IMR-90 (cell line): ENCODE data around the gene PDE4B. TPM values are rescaled to one million over a fixed set of nuclear protein-coding genes. Genes with fewer than 3 reads are reported as not detected.

ENCODE experiments used
- ATAC-seq: fragments of 200-7000 bp; cut with Tn5 transposase; 2 replicates; pipeline ENCODE4 v1.9.1; 2020; ENCODE audit warnings: low read depth, mild to moderate bottlenecking, moderate library complexity
- BruUV-seq: library from RNA; stranded (reverse); fragments of 400-500 nt; replicated peaks from 2 replicates; lab custom pipeline; 2021; lab: Mats Ljungman, UMichigan
- CTCF ChIA-PET: fragments of 300-600 bp; formaldehyde crosslinking; extraction: SDS; loops from one replicate; lab custom pipeline; 2021; ENCODE audit warnings: antibody characterized with exemption; lab: Yijun Ruan, JAX
- POLR2A ChIA-PET: fragments of 300-600 bp; sonication (Branson Sonifier 250); formaldehyde crosslinking; loops from one replicate; lab custom pipeline; 2022; ENCODE audit warnings: antibody characterized with exemption; ENCODE audit not compliant: unreplicated experiment; lab: Charles Lee
- DNase-seq: peaks from one replicate; pipeline ENCODE4 v3.0.0; 2013
- H2AFZ ChIP-seq: replicated peaks from 2 replicates; pipeline ENCODE3; 2013; ENCODE audit warnings: low read length, mild to moderate bottlenecking; ENCODE audit not compliant: poor library complexity
- H2AK5ac ChIP-seq: 2 replicates; pipeline ENCODE4 v1.6.1; 2013; ENCODE audit warnings: low read depth, low read length, inconsistent platforms
- H2AK9ac ChIP-seq: replicated peaks from 2 replicates; pipeline ENCODE3; 2013; ENCODE audit warnings: mild to moderate bottlenecking, low read depth, low read length, moderate library complexity; ENCODE audit not compliant: poor library complexity
- H2BK120ac ChIP-seq: 2 replicates; pipeline ENCODE4 v1.6.1; 2013; ENCODE audit warnings: low read depth, low read length, inconsistent platforms
- H2BK15ac ChIP-seq: 3 replicates; pipeline ENCODE4 v1.6.1; 2013; ENCODE audit warnings: low read depth, low read length, inconsistent platforms
- H2BK20ac ChIP-seq: 2 replicates; pipeline ENCODE4 v1.6.1; 2013; ENCODE audit warnings: low read depth, mild to moderate bottlenecking, inconsistent platforms, low read length, moderate library complexity
- H2BK5ac ChIP-seq: 2 replicates; pipeline ENCODE4 v1.6.1; 2013; ENCODE audit warnings: mild to moderate bottlenecking, low read depth, low read length, inconsistent platforms; ENCODE audit not compliant: poor library complexity, severe bottlenecking
- H3K14ac ChIP-seq: replicated peaks from 2 replicates; pipeline ENCODE4 v1.6.1; 2013; ENCODE audit warnings: low read depth, low read length, inconsistent platforms
- H3K18ac ChIP-seq: 2 replicates; pipeline ENCODE4 v1.6.1; 2013; ENCODE audit warnings: low read depth, low read length, control low read depth
- H3K23ac ChIP-seq: 2 replicates; pipeline ENCODE4 v1.6.1; 2013; ENCODE audit warnings: low read depth, low read length, inconsistent platforms
- H3K27ac ChIP-seq: 2 replicates; pipeline ENCODE4 v1.5.1; 2013; ENCODE audit warnings: mild to moderate bottlenecking, control low read depth, low read length; ENCODE audit not compliant: insufficient read depth
- H3K27me3 ChIP-seq: 2 replicates; pipeline ENCODE4 v1.6.1; 2013; ENCODE audit warnings: low read length; ENCODE audit not compliant: control insufficient read depth, insufficient read depth
- H3K36me3 ChIP-seq: 2 replicates; pipeline ENCODE4 v1.6.1; 2013; ENCODE audit warnings: low read length, mixed read lengths; ENCODE audit not compliant: control insufficient read depth, insufficient read depth
- H3K4ac ChIP-seq: 2 replicates; pipeline ENCODE4 v1.6.1; 2013; ENCODE audit warnings: low read depth, low read length, inconsistent platforms
- H3K4me1 ChIP-seq: 2 replicates; pipeline ENCODE4 v1.6.1; 2013; ENCODE audit warnings: low read length, mixed read lengths; ENCODE audit not compliant: control insufficient read depth, insufficient read depth
- H3K4me2 ChIP-seq: 2 replicates; pipeline ENCODE4 v1.6.1; 2013; ENCODE audit warnings: low read depth, mild to moderate bottlenecking, control low read depth, low read length, moderate library complexity
- H3K4me3 ChIP-seq: 2 replicates; pipeline ENCODE4 v1.5.1; 2013; ENCODE audit warnings: low read depth, mild to moderate bottlenecking, control low read depth, low read length, moderate library complexity; ENCODE audit not compliant: insufficient read depth
- H3K56ac ChIP-seq: 2 replicates; pipeline ENCODE4 v1.6.1; 2013; ENCODE audit warnings: low read length, inconsistent platforms; ENCODE audit not compliant: insufficient read depth; ENCODE audit errors: extremely low read depth
- H3K79me1 ChIP-seq, 2 experiments: 2 replicates each; pipeline ENCODE4 v1.6.1; 2013; ENCODE audit warnings: low read length in 2 of 2, inconsistent platforms in 1 of 2, low read depth in 1 of 2
- H3K9ac ChIP-seq: 2 replicates; pipeline ENCODE4 v1.6.1; 2013; ENCODE audit warnings: low read depth, low read length, control low read depth
- H3K9me1 ChIP-seq: 2 replicates; pipeline ENCODE4 v1.6.1; 2013; ENCODE audit warnings: low read length, inconsistent platforms; ENCODE audit not compliant: insufficient read depth
- H3K9me3 ChIP-seq: 2 replicates; pipeline ENCODE4 v1.6.1; 2013; ENCODE audit warnings: low read length; ENCODE audit not compliant: control insufficient read depth, insufficient read depth
- H4K20me1 ChIP-seq: 2 replicates; pipeline ENCODE4 v1.6.1; 2013; ENCODE audit warnings: low read length, inconsistent platforms; ENCODE audit not compliant: insufficient read depth
- H4K5ac ChIP-seq: 2 replicates; pipeline ENCODE4 v1.6.1; 2013; ENCODE audit warnings: mild to moderate bottlenecking, low read depth, low read length, control low read depth
- H4K8ac ChIP-seq, 2 experiments: 2 replicates each; pipeline ENCODE4 v1.6.1; 2013; ENCODE audit warnings: low read depth in 2 of 2, low read length in 2 of 2, control low read depth in 1 of 2, inconsistent platforms in 1 of 2
- H4K91ac ChIP-seq: 2 replicates; pipeline ENCODE4 v1.6.1; 2013; ENCODE audit warnings: low read depth, low read length, inconsistent platforms; ENCODE audit not compliant: insufficient read depth
- BHLHE40 ChIP-seq: fragments of 150-350 bp; IDR thresholded peaks from 2 replicates; pipeline ENCODE4 v1.6.1; 2016; ENCODE audit warnings: mild to moderate bottlenecking, low read depth, low read length
- CEBPB ChIP-seq: IDR thresholded peaks from 2 replicates; pipeline ENCODE4 v1.6.1; 2012; ENCODE audit warnings: low read depth, low read length, improper control_type of control experiment
- CHD1 ChIP-seq: IDR thresholded peaks from 2 replicates; pipeline ENCODE4 v1.6.1; 2012; ENCODE audit warnings: low read depth, low read length, improper control_type of control experiment
- CTCF ChIP-seq: conservative IDR thresholded peaks from 2 replicates; pipeline ENCODE4 v1.5.1; 2012; ENCODE audit warnings: mild to moderate bottlenecking, low read depth, low read length, improper control_type of control experiment
- FOS ChIP-seq: fragments of 150-350 bp; IDR thresholded peaks from 2 replicates; pipeline ENCODE4 v1.6.1; 2016; ENCODE audit warnings: low read depth, low read length
- MAFK ChIP-seq: IDR thresholded peaks from 2 replicates; pipeline ENCODE4 v1.6.1; 2012; ENCODE audit warnings: low read depth, low read length, improper control_type of control experiment
- MAZ ChIP-seq: IDR thresholded peaks from 2 replicates; pipeline ENCODE4 v1.6.1; 2012; ENCODE audit warnings: low read depth, mild to moderate bottlenecking, low read length, improper control_type of control experiment, moderate library complexity, borderline replicate concordance
- NFE2L2 ChIP-seq: fragments of 150-350 bp; IDR thresholded peaks from 2 replicates; pipeline ENCODE4 v1.6.1; 2016; ENCODE audit warnings: low read depth, mild to moderate bottlenecking, low read length
- RAD21 ChIP-seq: IDR thresholded peaks from 2 replicates; pipeline ENCODE4 v1.6.1; 2012; ENCODE audit warnings: low read length, improper control_type of control experiment
- RCOR1 ChIP-seq: IDR thresholded peaks from 2 replicates; pipeline ENCODE4 v1.6.1; 2012; ENCODE audit warnings: mild to moderate bottlenecking, low read length, improper control_type of control experiment; ENCODE audit not compliant: insufficient replicate concordance
- USF2 ChIP-seq: fragments of 150-350 bp; IDR thresholded peaks from 2 replicates; pipeline ENCODE4 v1.6.1; 2017; ENCODE audit warnings: mild to moderate bottlenecking, antibody characterized with exemption, low read length, low read depth
- WGBS, 2 experiments: methylation state at CpG; one replicate each; pipeline versions ENCODE4 v1.1.5 to v1.1.7; 2013; ENCODE audit warnings: missing lambda C conversion rate in 2 of 2; ENCODE audit not compliant: insufficient read length in 1 of 2; ENCODE audit errors: extremely low coverage in 2 of 2; 5-methylcytosine and 5-hydroxymethylcytosine counted together
- dilution Hi-C: fragments of 300-500 bp; cut with HindIII; formaldehyde crosslinking; loops from one replicate; pipeline ENCODE4 v1.14.3; 2018; ENCODE audit warnings: low sequenced_read_pairs; ENCODE audit not compliant: unreplicated experiment
- in situ Hi-C: fragments of 300-500 bp; cut with MboI; formaldehyde crosslinking; loops from 3 replicates; pipeline ENCODE4 v1.14.3; 2019; ENCODE audit warnings: low sequenced_read_pairs, inconsistent platforms, mixed read lengths
- intact Hi-C: fragments of 100-400 bp; cut with micrococcal nuclease; formaldehyde crosslinking; loops from 2 replicates; pipeline ENCODE4 v1.10.0; 2022
- polyA plus RNA-seq, 3 experiments: library from polyadenylated mRNA; depleted of rRNA; stranded (reverse); fragments of >200 nt; gene quantifications; 2 replicates each; pipeline ENCODE4 v1.2.3, GENCODE V29; 2012; ENCODE audit warnings: low replicate concordance in 1 of 3
- total RNA-seq: library from RNA; depleted of rRNA; stranded (reverse); fragments of >200 nt; gene quantifications from 2 replicates; pipeline ENCODE4 v1.2.3, GENCODE V29; 2012
- TF ChIP-seq, protein P1 (sequence below): fragments of 150-350 bp; IDR thresholded peaks from 2 replicates; pipeline ENCODE4 v1.6.1; 2016; ENCODE audit warnings: low read depth, mild to moderate bottlenecking, low read length, moderate library complexity, borderline replicate concordance

Gene PDE4B
- total and polyA plus RNA-seq, 2 of the 4 experiments (the other 2 are of a cell fraction) = 5.8 to 21.3 TPM

GRCh38 chr1:66256629-66257572 is 464.2 kb downstream of the PDE4B start:
- peaks cover 4% of the 10 kb centered on the region; the same call in 1 of the 2 replicates for H3K9me1 ChIP-seq
- H3K9me3 ChIP-seq = no peaks in the 10 kb centered on the region
- peak overlapping the region; percentile 46 for H2BK20ac ChIP-seq
- no peaks in the 10 kb centered on the region for H3K79me1 ChIP-seq
- ATAC-seq = no peak
- in situ Hi-C loops = loop anchor here (5.0 to 25.0 kb wide), 2 partner anchors 180 to 480 kb away; no protein-coding TSS in a partner anchor
- peak overlapping the region; percentile 53; the same call in 1 of the 2 replicates for H4K91ac ChIP-seq
- H3K4me2 ChIP-seq = no peak overlapping the region
- no peak overlapping the region for H3K4me3 ChIP-seq
- no peak for DNase-seq
- H2BK15ac ChIP-seq = peak overlapping the region; percentile 35; the same call in 2 of the 3 replicates
- dilution Hi-C loops = loop anchor here (10.0 kb wide), 1 partner anchor 188 kb away; no protein-coding TSS in a partner anchor
- no peaks in the 10 kb centered on the region for H4K20me1 ChIP-seq
- H2AFZ ChIP-seq = no peak overlapping the region
- peak overlapping the region; percentile 53 for H2BK120ac ChIP-seq
- H3K23ac ChIP-seq = no peak overlapping the region
- no peaks in the 10 kb centered on the region for H3K36me3 ChIP-seq
- intact Hi-C loops = loop anchor here (10.0 kb wide), 1 partner anchor 468 kb away; no protein-coding TSS in a partner anchor
- H2AK5ac ChIP-seq = peak overlapping the region; percentile 12; the same call in 1 of the 2 replicates
- peak overlapping the region; percentile 92 for H4K5ac ChIP-seq
- H2AK9ac ChIP-seq = no peak overlapping the region
- POLR2A ChIA-PET = no interaction called here
- peak overlapping the region; percentile 76 for H3K18ac ChIP-seq
- H3K9ac ChIP-seq = no peak overlapping the region
- H3K4me1 ChIP-seq = peaks cover 10% of the 10 kb centered on the region
- H4K8ac ChIP-seq = peak overlapping the region; percentile 2 to 70; a peak in 3 of 4 replicates
- no peak overlapping the region for H3K56ac ChIP-seq
- H3K14ac ChIP-seq = peak overlapping the region; percentile 71; the same call in 1 of the 2 replicates
- peak overlapping the region; percentile 67 for H3K4ac ChIP-seq
- 58% methylated on average over 2 of the region's 5 CpGs; no CpG with 5 or more reads in 1 of the 2 experiments for WGBS, 2 experiments
- H2BK5ac ChIP-seq = peak overlapping the region; percentile 71
- TF ChIP-seq USF2 = no peak
- no peak for TF ChIP-seq MAZ
- TF ChIP-seq, protein P1, sequence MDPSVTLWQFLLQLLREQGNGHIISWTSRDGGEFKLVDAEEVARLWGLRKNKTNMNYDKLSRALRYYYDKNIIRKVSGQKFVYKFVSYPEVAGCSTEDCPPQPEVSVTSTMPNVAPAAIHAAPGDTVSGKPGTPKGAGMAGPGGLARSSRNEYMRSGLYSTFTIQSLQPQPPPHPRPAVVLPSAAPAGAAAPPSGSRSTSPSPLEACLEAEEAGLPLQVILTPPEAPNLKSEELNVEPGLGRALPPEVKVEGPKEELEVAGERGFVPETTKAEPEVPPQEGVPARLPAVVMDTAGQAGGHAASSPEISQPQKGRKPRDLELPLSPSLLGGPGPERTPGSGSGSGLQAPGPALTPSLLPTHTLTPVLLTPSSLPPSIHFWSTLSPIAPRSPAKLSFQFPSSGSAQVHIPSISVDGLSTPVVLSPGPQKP = no peak
- no peak for TF ChIP-seq MAFK
- TF ChIP-seq NFE2L2 = no peak
- TF ChIP-seq CEBPB = no peak
- no peak for TF ChIP-seq CHD1
- no peak for TF ChIP-seq CTCF
- no peak for TF ChIP-seq FOS
- no peak for TF ChIP-seq RCOR1
- no peak for TF ChIP-seq BHLHE40
- TF ChIP-seq RAD21 = no peak
- no TSS peak for BruUV-seq
- H3K27ac ChIP-seq = no peak overlapping the region
- no peaks in the 10 kb centered on the region for H3K27me3 ChIP-seq
- CTCF ChIA-PET = interaction anchor here (0.5 to 4.0 kb wide), 5 partner anchors 77 to 247 kb away, joined by 3 to 27 read pairs (median 4); no protein-coding TSS in a partner anchor
